ENCODE data around the gene ZNF366. TPM values are rescaled to one million over a fixed set of nuclear protein-coding genes. Genes with fewer than 3 reads are reported as not detected.

The ZNF366 gene
- total RNA-seq, result 13.6 TPM
- long read RNA-seq, transcript ZNF366-201 (5 exons, 3,830 nt), result major isoform, 9 of 36 reads
- long read RNA-seq, partial matches to known transcripts, result 22 of 36 reads
- long read RNA-seq, other reads (novel, unspliced or antisense), result 5 of 36 reads

GRCh38 chr5:72507231-72507906 is at the start of gene ZNF366:
Gene ZNF366 (minus strand): TSS chr5:72507410. CDS start chr5:72461496, 45,914 bp downstream.
- no peak for TF ChIP-seq CTCF (IDR thresholded peaks at IDR 0.05)

GRCh38 chr5:72556351-72557166 is 49.3 kb upstream of the ZNF366 start:
- ATAC-seq (peak; percentile 91 to 92), DNase-seq (peak; percentile 77)
- Histone ChIP-seq H3K9me3 (no peaks in the 10 kb centered on the region), H3K27ac (peak overlapping the region; percentile 73), H3K27me3 (ENCODE audit: low read depth) (no peaks in the 10 kb centered on the region), H3K4me1 (peaks cover 23% of the 10 kb centered on the region), H3K4me3 (peak overlapping the region; percentile 54), H3K36me3 (no peaks in the 10 kb centered on the region)
- intact Hi-C loops (cut with DNase I), result no loop called here
- no peak for TF ChIP-seq CTCF (IDR thresholded peaks at IDR 0.05)

More at GRCh38 chr5:72507231-72507906, at the start of gene ZNF366:
- Histone ChIP-seq H3K9me3 (no peaks in the 10 kb centered on the region), H3K4me1 (peaks cover 28% of the 10 kb centered on the region), H3K27ac (peak within 1 kb of the TSS; percentile 54), H3K36me3 (no peaks in the 10 kb centered on the region), H3K27me3 (ENCODE audit: low read depth) (no peaks in the 10 kb centered on the region), H3K4me3 (peak within 1 kb of the TSS; percentile 28)
- DNase-seq, result no peak
- peak in 1 of 2 donors; percentile 9 for ATAC-seq
- intact Hi-C loops (cut with DNase I), result no loop called here

GRCh38 chr5:72555871-72556270 is 48.7 kb upstream of the ZNF366 start:
- H3K9me3 ChIP-seq, result no peaks in the 10 kb centered on the region
- peak overlapping the region; percentile 54 for H3K4me3 ChIP-seq
- H3K27ac ChIP-seq, result peak overlapping the region; percentile 73
- no peaks in the 10 kb centered on the region for H3K36me3 ChIP-seq
- ATAC-seq (no peak), DNase-seq (no peak)
- H3K4me1 ChIP-seq, result peaks cover 23% of the 10 kb centered on the region
- no peak for TF ChIP-seq CTCF (IDR thresholded peaks at IDR 0.05)
- intact Hi-C loops (cut with DNase I), result no loop called here
- no peaks in the 10 kb centered on the region for H3K27me3 ChIP-seq (ENCODE audit: low read depth)

GRCh38 chr5:72554897-72555296 is 47.7 kb upstream of the ZNF366 start:
- H3K27ac ChIP-seq, result no peak overlapping the region
- no peaks in the 10 kb centered on the region for H3K36me3 ChIP-seq
- no peak for DNase-seq
- no peaks in the 10 kb centered on the region for H3K27me3 ChIP-seq (ENCODE audit: low read depth)
- intact Hi-C loops (cut with DNase I), result no loop called here
- no peak overlapping the region for H3K4me3 ChIP-seq
- ATAC-seq, result no peak
- peaks cover 23% of the 10 kb centered on the region for H3K4me1 ChIP-seq
- TF ChIP-seq CTCF (IDR thresholded peaks at IDR 0.05), result no peak
- H3K9me3 ChIP-seq, result no peaks in the 10 kb centered on the region

GRCh38 chr5:72552041-72552557 is 44.9 kb upstream of the ZNF366 start:
- no peak for TF ChIP-seq CTCF (IDR thresholded peaks at IDR 0.05)
- H3K4me1 ChIP-seq, result peaks cover 15% of the 10 kb centered on the region

More at GRCh38 chr5:72552041-72552557, 44.9 kb upstream of the ZNF366 start:
- Histone ChIP-seq H3K27ac (no peak overlapping the region), H3K4me3 (no peak overlapping the region), H3K27me3 (ENCODE audit: low read depth) (no peaks in the 10 kb centered on the region), H3K9me3 (no peaks in the 10 kb centered on the region), H3K36me3 (no peaks in the 10 kb centered on the region)
- DNase-seq (no peak), ATAC-seq (no peak)
- intact Hi-C loops (cut with DNase I), result no loop called here
